GM19372 (cell line): Measurements from ENCODE around the gene COL6A5.
"Not testable (repeated sequence)": the region's sequence is repeated elsewhere in the genome, so short reads cannot be mapped to it uniquely, and the experiment has no call there.

ENCODE experiments used
- ATAC-seq: cut with Tn5 transposase; IDR thresholded peaks from one replicate; pipeline ENCODE4 v1.9.1; 2021; ENCODE audit warnings: mild to moderate bottlenecking, low read depth, moderate library complexity; ENCODE audit not compliant: unreplicated experiment

Gene COL6A5

GRCh38 chr3:130345487-130346079 lies at the start of gene COL6A5:
COL6A5 (plus strand) TSS chr3:130345672; CDS start chr3:130373639, 27,967 bp downstream.
- no peak for ATAC-seq

- ATAC-seq: no peak
These were observed 45.9 kb upstream of the COL6A5 start for GRCh38 chr3:130299531-130299930.

- ATAC-seq: no peak
These were observed 44.6 kb upstream of the COL6A5 start for GRCh38 chr3:130300888-130301287.

GRCh38 chr3:130310109-130310508 lies 35.4 kb upstream of the COL6A5 start:
- no peak for ATAC-seq

GRCh38 chr3:130312374-130312773 lies 33.1 kb upstream of the COL6A5 start:
- no peak for ATAC-seq

GRCh38 chr3:130316169-130316568 lies 29.3 kb upstream of the COL6A5 start:
- ATAC-seq: no peak

- no peak for ATAC-seq
These were observed 22.0 kb upstream of the COL6A5 start for GRCh38 chr3:130323503-130323902.

GRCh38 chr3:130340766-130341165 lies 4.7 kb upstream of the COL6A5 start:
- ATAC-seq: no peak

GRCh38 chr3:130341388-130341787 lies 4.1 kb upstream of the COL6A5 start:
- no peak for ATAC-seq

GRCh38 chr3:130341882-130342281 lies 3.6 kb upstream of the COL6A5 start:
- ATAC-seq: no peak

GRCh38 chr3:130342821-130343661 lies 2.4 kb upstream of the COL6A5 start:
- no peak for ATAC-seq

- not testable (repeated sequence) for ATAC-seq
These were observed 2.8 kb downstream of the COL6A5 start for GRCh38 chr3:130348258-130348657.

- ATAC-seq: no peak
These were observed 9.0 kb downstream of the COL6A5 start for GRCh38 chr3:130354430-130354829.

- ATAC-seq: no peak
These were observed 28.6 kb downstream of the COL6A5 start for GRCh38 chr3:130374033-130374432.

- no peak for ATAC-seq
These were observed 29.4 kb downstream of the COL6A5 start for GRCh38 chr3:130374908-130375307.

- no peak for ATAC-seq
These were observed 32.6 kb downstream of the COL6A5 start for GRCh38 chr3:130377960-130378676.

- ATAC-seq: no peak
These were observed 33.3 kb downstream of the COL6A5 start for GRCh38 chr3:130378677-130379191.

- no peak for ATAC-seq
These were observed 33.8 kb downstream of the COL6A5 start for GRCh38 chr3:130379274-130379673.

- ATAC-seq: no peak
These were observed 34.9 kb downstream of the COL6A5 start for GRCh38 chr3:130380398-130380797.

GRCh38 chr3:130383424-130383823 lies 38.0 kb downstream of the COL6A5 start:
- no peak for ATAC-seq

- no peak for ATAC-seq
These were observed 39.1 kb downstream of the COL6A5 start for GRCh38 chr3:130384476-130385025.
